AG04450 (cell line): ENCODE results near the gene SSBP4. TPM values are rescaled to one million over a fixed set of nuclear protein-coding genes. Genes with fewer than 3 reads are reported as not detected.

Experiments
- CTCF ChIA-PET: fragments of 300-600, 350-600 bp; formaldehyde crosslinking; extraction: SDS; loops from one replicate; lab custom pipeline; 2022; ENCODE audit warnings: antibody characterized with exemption, inconsistent platforms; lab: Charles Lee
- POLR2A ChIA-PET: fragments of 350-600 bp; formaldehyde crosslinking; extraction: SDS; loops from one replicate; lab custom pipeline; 2021; ENCODE audit warnings: antibody characterized with exemption, inconsistent platforms; lab: Yijun Ruan, JAX
- DNase-seq: peaks from one replicate; pipeline ENCODE4 v3.0.0-alpha.2; 2011; ENCODE audit warnings: low read depth, low spot score
- H3K27ac ChIP-seq: one replicate; pipeline ENCODE4 v1.5.1; 2012; ENCODE audit warnings: low read depth, low read length, control low read depth
- H3K27me3 ChIP-seq: one replicate; pipeline ENCODE4 v1.6.0; 2012; ENCODE audit warnings: low read length; ENCODE audit not compliant: control insufficient read depth, insufficient read depth
- H3K4me3 ChIP-seq: 2 replicates; pipeline ENCODE4 v1.5.1; 2011; ENCODE audit warnings: mild to moderate bottlenecking, low read depth, low read length, control low read depth
- H3K9me3 ChIP-seq: 2 replicates; pipeline ENCODE4 v1.5.1; 2012; ENCODE audit warnings: low read length; ENCODE audit not compliant: control insufficient read depth, insufficient read depth
- CTCF ChIP-seq: IDR thresholded peaks from 2 replicates; pipeline ENCODE4 v1.5.1; 2011; ENCODE audit warnings: low read depth, low read length, control low read depth, inconsistent platforms
- polyA plus RNA-seq: library from polyadenylated mRNA; depleted of rRNA; stranded (reverse); fragments of >200 nt; gene quantifications from 2 replicates; pipeline ENCODE4 v1.2.3, GENCODE V29; 2011

SSBP4 gene
- polyA plus RNA-seq, 1 experiment, result 9.4 TPM

GRCh38 chr19:18417250-18418028 is 1.8 kb upstream of the SSBP4 start:
- ChIA-PET POLR2A (interaction anchor here (0.6 to 2.3 kb wide), 7 partner anchors 14 to 603 kb away, joined by 3 to 18 read pairs (median 4); partner anchors contain the start of gene JUND), CTCF (interaction anchor here (1.4 to 2.6 kb wide), 5 partner anchors 29 to 138 kb away, joined by 3 to 14 read pairs (median 6); no protein-coding TSS in a partner anchor)
- no peaks in the 10 kb centered on the region; the same call in 1 of the 2 replicates for H3K9me3 ChIP-seq
- peak overlapping the region; percentile 94 for H3K27ac ChIP-seq
- TF ChIP-seq CTCF, result no peak
- peak overlapping the region; percentile 47 for H3K4me3 ChIP-seq
- no peak for DNase-seq
- no peaks in the 10 kb centered on the region for H3K27me3 ChIP-seq

GRCh38 chr19:18418029-18418482 is 1.1 kb upstream of the SSBP4 start:
- TF ChIP-seq CTCF, result no peak
- no peaks in the 10 kb centered on the region for H3K27me3 ChIP-seq
- H3K9me3 ChIP-seq, result no peaks in the 10 kb centered on the region; the same call in 1 of the 2 replicates
- POLR2A ChIA-PET, result interaction anchor here (0.6 to 2.3 kb wide), 4 partner anchors 15 to 548 kb away, joined by 3 to 18 read pairs (median 5); partner anchors contain the start of genes GDF15 and JUND
- CTCF ChIA-PET, result interaction anchor here (1.4 to 2.6 kb wide), 3 partner anchors 68 to 139 kb away, joined by 3 to 12 read pairs (median 5); no protein-coding TSS in a partner anchor
- peak overlapping the region; percentile 27 for H3K4me3 ChIP-seq
- H3K27ac ChIP-seq, result peak overlapping the region; percentile 47
- DNase-seq, result no peak

- ChIA-PET POLR2A (interaction anchor here (0.6 to 1.8 kb wide), 5 partner anchors 10 to 549 kb away, joined by 5 to 14 read pairs (median 6); partner anchors contain the start of genes GDF15 and JUND), CTCF (interaction anchor here (1.4 to 2.0 kb wide), 2 partner anchors 69 to 90 kb away, joined by 3 to 5 read pairs; no protein-coding TSS in a partner anchor)
- TF ChIP-seq CTCF, result no peak
- Histone ChIP-seq H3K9me3 (no peaks in the 10 kb centered on the region; the same call in 1 of the 2 replicates), H3K4me3 (peak overlapping the region; percentile 49), H3K27ac (peak overlapping the region; percentile 47), H3K27me3 (no peaks in the 10 kb centered on the region)
- no peak for DNase-seq
Observed at GRCh38 chr19:18418483-18419194, 559 bp upstream of the SSBP4 start.

- H3K27me3 ChIP-seq, result no peaks in the 10 kb centered on the region
- TF ChIP-seq CTCF, result no peak
- CTCF ChIA-PET, result interaction anchor here (0.5 to 2.0 kb wide), 5 partner anchors 18 to 141 kb away, joined by 3 to 18 read pairs (median 5); no protein-coding TSS in a partner anchor
- H3K9me3 ChIP-seq, result no peaks in the 10 kb centered on the region; the same call in 1 of the 2 replicates
- POLR2A ChIA-PET, result interaction anchor here (1.1 to 1.8 kb wide), 4 partner anchors 9 to 139 kb away, joined by 3 to 14 read pairs (median 6); partner anchors contain the start of genes GDF15 and JUND
- DNase-seq, result no peak
- peak overlapping the region; percentile 71 for H3K4me3 ChIP-seq
- H3K27ac ChIP-seq, result no peak overlapping the region
Observed at GRCh38 chr19:18419699-18420460, 682 bp downstream of the SSBP4 start.
